ENCODE results near the gene DNAJB8. TPM values are rescaled to one million over a fixed set of nuclear protein-coding genes. Genes with fewer than 3 reads are reported as not detected.

DNAJB8 gene
- total and polyA plus RNA-seq, 9 of the 15 experiments (the other 6 are each of a cell fraction or from before 2014, with no cell fraction given): not detected

DNA sequence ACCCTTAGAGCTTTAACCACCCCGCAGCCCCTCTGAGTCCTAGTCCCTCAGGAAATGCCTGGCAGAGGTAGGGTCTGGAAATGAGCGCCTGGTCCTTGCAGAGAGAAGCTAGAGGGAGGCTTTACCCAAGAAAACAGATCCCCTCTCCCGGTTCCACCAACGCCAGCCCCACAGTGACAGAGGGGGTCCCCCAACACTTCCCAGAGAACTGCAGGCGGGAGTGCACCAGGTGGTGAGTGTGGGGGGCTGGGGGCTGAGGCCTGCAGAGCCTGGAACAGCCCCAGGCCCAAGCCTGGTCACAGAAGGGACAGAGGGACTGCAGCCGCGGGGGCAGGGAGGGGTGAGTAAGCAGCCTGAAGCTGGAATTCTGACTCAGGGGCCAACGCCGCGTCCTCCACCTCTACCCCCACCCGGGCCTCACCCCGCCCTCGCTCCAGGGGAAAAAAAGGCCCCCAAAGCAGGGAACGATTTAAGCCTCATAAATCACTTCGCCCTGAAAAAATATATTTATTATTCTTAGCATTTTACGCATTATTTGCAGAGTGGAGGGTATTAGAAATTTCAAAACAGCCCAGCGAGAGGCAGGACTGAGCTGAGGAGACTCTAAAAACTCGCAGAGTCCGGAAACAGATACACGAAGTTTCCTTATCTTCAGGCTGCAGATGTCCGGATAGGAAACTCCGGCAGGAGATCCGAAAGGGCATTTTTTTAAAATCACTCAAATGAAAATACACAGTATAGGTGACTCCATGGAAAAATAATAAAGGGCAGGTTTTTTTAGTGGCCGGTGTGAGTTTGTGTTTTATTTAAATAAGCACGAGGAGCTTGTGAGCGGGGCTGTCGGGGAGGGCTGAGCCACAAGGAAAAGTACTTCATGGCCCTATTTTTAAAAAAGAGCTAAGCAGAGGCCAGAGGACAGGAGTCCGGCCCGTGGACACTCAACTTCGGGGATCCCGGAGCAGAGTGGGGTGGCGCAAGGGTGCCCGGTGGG lies 16.3 kb upstream of the DNAJB8 start:
- peaks cover 17 to 59% of the 10 kb centered on the region in 2 experiments; a peak in 3 of 5 replicates for H3K4me1 ChIP-seq (replicated peaks in 1 of 2; ENCODE audit: control insufficient read depth in 2 of 2, insufficient read depth in 2 of 2, low read length in 2 of 2)
- H3K27ac ChIP-seq (ENCODE audit: extremely low read depth, low read depth, low read length): peak overlapping the region; percentile 98
- peaks cover 34% of the 10 kb centered on the region for H4K20me1 ChIP-seq (replicated peaks; ENCODE audit: control insufficient read depth, insufficient read depth, low read length)
- in situ Hi-C loops (cut with MboI): no loop called here
- DNase-seq (ENCODE audit: extremely low read depth in 1 of 4, low spot score in 3 of 4): peak; percentile 53 to 84 (median 64)
- WGBS (ENCODE audit: insufficient coverage, low coverage, missing lambda C conversion rate): 2% methylated on average over 24 of the region's 33 CpGs
- no peaks in the 10 kb centered on the region for H3K27me3 ChIP-seq (ENCODE audit: control insufficient read depth in 2 of 2, insufficient read depth in 2 of 2, low read length in 2 of 2)
- no TSS peak for BruUV-seq (replicated peaks)
- ChIA-PET POLR2A (interaction anchor here (0.6 to 2.8 kb wide), 15 partner anchors 9 to 175 kb away, joined by 3 to 17 read pairs (median 4); partner anchors contain the start of gene GATA2), CTCF (ENCODE audit: low intra/inter-chr PET ratio) (no interaction called here)
- peak overlapping the region; percentile 94 to 98 for H3K9ac ChIP-seq (ENCODE audit: insufficient read depth in 1 of 2, low read depth in 2 of 2, low read length in 2 of 2)
- peak overlapping the region; percentile 98 for H3K4me3 ChIP-seq
- H3K36me3 ChIP-seq (ENCODE audit: control insufficient read depth, insufficient read depth, low read length): peaks cover 90% of the 10 kb centered on the region
- intact Hi-C loops (cut with micrococcal nuclease): no loop called here
- peaks cover 79% of the 10 kb centered on the region for H3K79me2 ChIP-seq (ENCODE audit: control insufficient read depth, insufficient read depth, low read length)
- H3K4me2 ChIP-seq (ENCODE audit: insufficient read depth, low read length): peak overlapping the region; percentile 92
- no peaks in the 10 kb centered on the region for H3K9me3 ChIP-seq (replicated peaks; ENCODE audit: control insufficient read depth, insufficient read depth, low read depth, low read length)
- peak; percentile 88 for FAIRE-seq
- ATAC-seq: peak; percentile 51
- no peaks in the 10 kb centered on the region for H3K9me1 ChIP-seq (ENCODE audit: control insufficient read depth, insufficient read depth, low read length)
- no peak overlapping the region for H2AFZ ChIP-seq (ENCODE audit: low read depth, low read length)
- TF ChIP-seq MEF2D (tag; conservative IDR thresholded peaks at IDR 0.05; ENCODE audit: low read depth) (no peak), RBFOX2 (IDR thresholded peaks at IDR 0.05; ENCODE audit: low read depth, low read length) (peak; percentile 82), FOXJ2 (tag; IDR thresholded peaks at IDR 0.05) (0 out of 2 replicates have a peak, but pooled peaks have one; percentile 58), ESRRA (IDR thresholded peaks at IDR 0.05; ENCODE audit: borderline replicate concordance, low read depth) (no peak), MEIS2 (IDR thresholded peaks at IDR 0.05; ENCODE audit: partially characterized antibody) (peak; percentile 58), CHCHD3 (CRISPR knock-in tag; IDR thresholded peaks at IDR 0.05) (no peak), BCOR (IDR thresholded peaks at IDR 0.05) (no peak), NRF1 (conservative IDR thresholded peaks at IDR 0.05 in 1 of 2, IDR thresholded peaks at IDR 0.05 in 1 of 2) (no peak), ETV1 (tag; conservative IDR thresholded peaks at IDR 0.05; ENCODE audit: low read depth) (peak; percentile 98), GATAD2B (IDR thresholded peaks at IDR 0.05; ENCODE audit: borderline replicate concordance) (0 out of 2 replicates have a peak, but pooled peaks have one; percentile 9), MAFG (tag; conservative IDR thresholded peaks at IDR 0.05) (no peak), ZNF384 (IDR thresholded peaks at IDR 0.05; ENCODE audit: low read depth, low read length) (peak; percentile 91), SAFB2 (IDR thresholded peaks at IDR 0.05; ENCODE audit: borderline replicate concordance, low read depth, low read length, severe bottlenecking) (no peak), ZNF764 (CRISPR knock-in tag; IDR thresholded peaks at IDR 0.05; ENCODE audit: low read depth) (no peak)
- TF ChIP-seq, protein P1, sequence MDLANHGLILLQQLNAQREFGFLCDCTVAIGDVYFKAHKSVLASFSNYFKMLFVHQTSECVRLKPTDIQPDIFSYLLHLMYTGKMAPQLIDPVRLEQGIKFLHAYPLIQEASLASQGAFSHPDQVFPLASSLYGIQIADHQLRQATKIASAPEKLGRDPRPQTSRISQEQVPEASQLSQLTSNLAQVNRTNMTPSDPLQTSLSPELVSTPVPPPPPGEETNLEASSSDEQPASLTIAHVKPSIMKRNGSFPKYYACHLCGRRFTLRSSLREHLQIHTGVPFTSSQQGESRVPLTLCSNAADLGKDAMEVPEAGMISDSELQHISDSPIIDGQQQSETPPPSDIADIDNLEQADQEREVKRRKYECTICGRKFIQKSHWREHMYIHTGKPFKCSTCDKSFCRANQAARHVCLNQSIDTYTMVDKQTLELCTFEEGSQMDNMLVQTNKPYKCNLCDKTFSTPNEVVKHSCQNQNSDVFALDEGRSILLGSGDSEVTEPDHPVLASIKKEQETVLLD (IDR thresholded peaks at IDR 0.05): no peak
- TF ChIP-seq, protein P2, sequence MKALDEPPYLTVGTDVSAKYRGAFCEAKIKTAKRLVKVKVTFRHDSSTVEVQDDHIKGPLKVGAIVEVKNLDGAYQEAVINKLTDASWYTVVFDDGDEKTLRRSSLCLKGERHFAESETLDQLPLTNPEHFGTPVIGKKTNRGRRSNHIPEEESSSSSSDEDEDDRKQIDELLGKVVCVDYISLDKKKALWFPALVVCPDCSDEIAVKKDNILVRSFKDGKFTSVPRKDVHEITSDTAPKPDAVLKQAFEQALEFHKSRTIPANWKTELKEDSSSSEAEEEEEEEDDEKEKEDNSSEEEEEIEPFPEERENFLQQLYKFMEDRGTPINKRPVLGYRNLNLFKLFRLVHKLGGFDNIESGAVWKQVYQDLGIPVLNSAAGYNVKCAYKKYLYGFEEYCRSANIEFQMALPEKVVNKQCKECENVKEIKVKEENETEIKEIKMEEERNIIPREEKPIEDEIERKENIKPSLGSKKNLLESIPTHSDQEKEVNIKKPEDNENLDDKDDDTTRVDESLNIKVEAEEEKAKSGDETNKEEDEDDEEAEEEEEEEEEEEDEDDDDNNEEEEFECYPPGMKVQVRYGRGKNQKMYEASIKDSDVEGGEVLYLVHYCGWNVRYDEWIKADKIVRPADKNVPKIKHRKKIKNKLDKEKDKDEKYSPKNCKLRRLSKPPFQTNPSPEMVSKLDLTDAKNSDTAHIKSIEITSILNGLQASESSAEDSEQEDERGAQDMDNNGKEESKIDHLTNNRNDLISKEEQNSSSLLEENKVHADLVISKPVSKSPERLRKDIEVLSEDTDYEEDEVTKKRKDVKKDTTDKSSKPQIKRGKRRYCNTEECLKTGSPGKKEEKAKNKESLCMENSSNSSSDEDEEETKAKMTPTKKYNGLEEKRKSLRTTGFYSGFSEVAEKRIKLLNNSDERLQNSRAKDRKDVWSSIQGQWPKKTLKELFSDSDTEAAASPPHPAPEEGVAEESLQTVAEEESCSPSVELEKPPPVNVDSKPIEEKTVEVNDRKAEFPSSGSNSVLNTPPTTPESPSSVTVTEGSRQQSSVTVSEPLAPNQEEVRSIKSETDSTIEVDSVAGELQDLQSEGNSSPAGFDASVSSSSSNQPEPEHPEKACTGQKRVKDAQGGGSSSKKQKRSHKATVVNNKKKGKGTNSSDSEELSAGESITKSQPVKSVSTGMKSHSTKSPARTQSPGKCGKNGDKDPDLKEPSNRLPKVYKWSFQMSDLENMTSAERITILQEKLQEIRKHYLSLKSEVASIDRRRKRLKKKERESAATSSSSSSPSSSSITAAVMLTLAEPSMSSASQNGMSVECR (CRISPR knock-in tag; IDR thresholded peaks at IDR 0.05): no peak

Measured in K562 (cell line).